OCI-LY3 (cell line): ENCODE data around the gene PFKL.

ENCODE experiments used
- CTCF ChIP-seq: fragments of 200-600, 300-600 bp; sonication (generic); IDR thresholded peaks from 2 replicates; pipeline ENCODE4 v1.5.1; 2014; ENCODE audit warnings: antibody characterized with exemption, low read length, low read depth
- EZH2phosphoT487 ChIP-seq: fragments of 200-600 bp; shearing (Covaris generic); IDR thresholded peaks from 2 replicates; pipeline ENCODE4 v1.6.1; 2018; ENCODE audit warnings: antibody characterized with exemption, mixed run types, low read depth

GRCh38 chr21:44291078-44291935 lies 8.5 kb upstream of the PFKL start:
- TF ChIP-seq CTCF (no peak), EZH2phosphoT487 (no peak)
